Kidney capillary endothelial cell (primary cell): ENCODE data around the gene DYNLT3.
A peak's percentile ranks its signal among the peaks of the same experiment; 100 is the strongest.

Source experiments
- DNase-seq: peaks from one replicate; pipeline ENCODE4 v3.0.0-alpha.2; 2018; ENCODE audit warnings: low spot score

The DYNLT3 gene

DNA sequence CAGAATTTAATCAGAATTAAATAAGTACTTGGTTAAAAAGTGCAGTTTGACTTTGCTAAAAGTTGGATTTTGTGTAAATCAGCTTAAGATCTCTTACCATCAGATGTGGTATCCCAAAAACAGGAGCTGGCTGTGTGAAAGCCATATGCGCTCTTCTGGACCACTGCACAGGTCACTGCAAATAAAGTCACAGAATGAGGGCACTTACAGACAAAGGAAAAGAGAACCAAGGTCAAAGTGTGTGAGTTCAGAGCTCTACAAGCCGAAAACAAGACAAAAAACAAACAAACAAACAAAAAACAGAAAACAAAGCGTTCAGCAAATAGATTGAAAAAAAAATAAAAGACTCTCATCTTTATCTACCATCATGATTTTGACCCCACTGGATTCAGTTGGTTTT is 6.4 kb downstream of the DYNLT3 start:
- no peak for DNase-seq

DNA sequence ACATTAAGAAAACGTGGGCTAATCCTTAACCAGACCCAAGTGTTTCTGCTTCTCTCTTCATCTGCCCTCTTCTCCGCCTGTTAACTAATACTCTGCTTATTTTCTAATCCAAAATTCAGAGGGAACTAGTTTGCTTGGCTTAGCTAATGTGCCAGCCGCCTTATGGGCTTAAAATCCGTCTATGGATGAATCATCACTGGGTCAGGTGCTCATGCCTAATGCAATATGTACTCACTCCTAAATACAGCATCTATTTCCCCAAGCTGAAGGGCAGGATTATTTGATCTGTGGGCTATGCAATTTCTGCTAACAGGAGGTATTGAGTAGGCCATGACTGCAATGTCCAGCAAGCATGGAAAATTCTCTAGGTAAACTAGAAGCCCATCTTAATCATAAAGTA is 12.4 kb downstream of the DYNLT3 start:
- no peak for DNase-seq

DNA sequence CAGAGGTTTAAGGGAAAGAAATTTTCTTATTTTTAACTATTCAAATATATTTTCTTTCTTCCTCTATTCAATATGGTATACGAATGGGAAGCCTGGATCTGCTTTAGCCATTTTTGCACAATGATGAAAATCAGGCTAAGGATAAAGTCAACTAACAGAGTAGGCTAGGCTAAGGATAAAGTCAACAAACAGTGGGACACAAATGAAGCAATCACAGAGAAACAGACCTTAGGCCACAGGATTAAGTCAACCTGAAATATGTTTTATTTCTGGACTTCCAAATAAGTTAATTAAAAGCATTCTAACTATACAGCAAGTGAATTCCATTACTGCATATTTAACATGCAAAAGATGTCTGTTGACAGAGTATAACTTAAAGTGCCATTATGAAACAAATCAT is 17.0 kb downstream of the DYNLT3 start:
- DNase-seq: no peak

DNA sequence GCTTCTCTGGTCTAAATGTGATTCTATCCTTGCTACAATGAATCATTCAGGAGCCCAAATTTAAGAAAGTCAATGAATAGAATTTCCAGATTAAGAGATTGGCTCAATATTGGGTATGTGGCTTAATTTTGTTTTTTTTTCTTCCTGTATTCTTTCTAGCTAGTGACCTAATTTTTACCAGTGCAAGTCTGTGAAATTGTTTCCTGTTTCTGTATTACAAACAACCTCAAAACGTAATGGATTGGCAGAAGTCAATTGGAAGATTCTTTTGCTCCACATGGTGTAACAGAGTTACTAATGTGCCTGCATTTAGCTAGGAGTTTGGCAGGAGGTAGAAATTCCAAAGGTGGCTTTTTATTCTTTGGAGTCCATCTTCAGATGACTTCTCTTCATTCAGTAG is 17.6 kb downstream of the DYNLT3 start:
- DNase-seq: no peak

DNA sequence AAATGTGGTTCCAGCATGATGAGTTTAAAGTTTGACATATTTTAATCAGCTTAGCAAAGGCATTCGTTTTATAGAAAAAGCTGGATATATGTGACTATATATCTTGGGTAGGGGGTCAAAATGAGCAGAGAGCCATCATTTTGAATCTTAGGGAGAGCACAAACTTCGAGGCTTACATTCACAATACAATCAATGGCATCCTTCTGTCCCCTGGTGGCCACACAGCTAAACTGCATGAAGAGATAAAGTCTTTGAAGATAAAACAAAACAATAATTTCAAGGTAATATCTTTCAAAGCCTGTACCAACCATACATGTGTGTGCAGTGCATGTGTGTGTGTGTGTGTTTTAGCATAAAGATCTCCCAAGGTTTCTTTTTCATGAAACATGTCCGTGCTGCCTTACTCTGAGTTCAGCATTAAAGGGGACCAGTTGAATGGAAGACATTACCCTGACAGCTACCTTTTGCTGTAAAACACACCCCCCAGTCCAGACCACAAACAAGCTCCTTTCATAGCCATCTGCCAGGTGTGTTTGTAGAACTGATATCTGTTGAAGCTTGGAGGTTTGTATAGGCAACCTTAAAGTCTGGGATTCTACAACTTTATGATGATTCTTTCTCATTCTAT is 22.0 kb downstream of the DYNLT3 start:
- peak; percentile 31 for DNase-seq

DNA sequence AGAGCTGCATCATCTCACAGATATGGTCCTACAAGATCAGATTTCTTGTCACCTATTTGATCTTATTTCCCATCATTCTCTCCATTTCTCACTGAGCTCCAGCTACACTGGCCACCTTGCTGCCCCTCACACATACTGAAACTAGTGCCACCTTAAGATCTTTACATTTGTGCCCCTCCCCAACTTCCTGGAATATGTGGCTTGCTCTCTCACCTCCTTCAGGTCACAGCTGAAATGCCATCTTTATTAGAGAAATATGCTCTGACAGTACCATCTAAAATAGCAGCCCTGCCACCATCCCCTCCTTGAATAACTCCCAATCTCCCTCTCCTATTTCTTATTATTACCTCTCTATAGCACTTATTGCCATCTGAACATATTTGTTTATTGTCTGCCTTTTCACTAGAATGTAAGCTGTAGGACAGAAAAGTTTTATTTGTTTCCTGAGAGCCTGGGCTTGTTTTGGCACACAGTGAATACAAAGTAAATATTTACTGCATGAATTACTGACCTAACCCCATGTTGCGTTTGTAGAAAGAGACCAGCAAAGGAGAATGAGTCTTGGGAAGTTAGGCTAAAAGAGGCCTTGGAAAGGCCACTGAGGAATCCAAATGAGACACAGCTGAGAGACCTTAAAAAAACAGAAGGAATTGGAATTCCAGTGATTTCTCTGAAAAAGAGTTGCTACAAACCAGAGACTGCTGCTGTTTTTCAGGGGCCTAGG is 22.7 kb downstream of the DYNLT3 start:
- DNase-seq: no peak

DNA sequence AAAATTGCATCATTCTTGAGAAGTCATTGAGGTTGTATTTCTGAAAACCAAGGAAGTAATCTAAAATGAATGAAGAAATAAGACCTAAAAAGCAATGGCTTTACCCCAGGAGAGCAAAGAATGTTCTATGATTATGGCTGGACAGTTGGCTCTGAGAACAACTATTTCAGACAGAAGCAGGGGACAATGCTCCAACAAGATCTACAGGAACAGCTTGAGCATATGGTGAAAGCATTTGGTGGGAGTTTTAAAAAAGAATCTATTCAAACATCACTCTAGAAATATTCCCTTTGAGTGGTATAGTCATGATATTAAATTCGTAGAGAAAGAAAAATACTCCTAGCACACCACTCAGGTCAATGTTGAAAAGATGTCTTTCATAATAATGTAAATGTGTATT is 26.7 kb downstream of the DYNLT3 start:
- DNase-seq: no peak

DNA sequence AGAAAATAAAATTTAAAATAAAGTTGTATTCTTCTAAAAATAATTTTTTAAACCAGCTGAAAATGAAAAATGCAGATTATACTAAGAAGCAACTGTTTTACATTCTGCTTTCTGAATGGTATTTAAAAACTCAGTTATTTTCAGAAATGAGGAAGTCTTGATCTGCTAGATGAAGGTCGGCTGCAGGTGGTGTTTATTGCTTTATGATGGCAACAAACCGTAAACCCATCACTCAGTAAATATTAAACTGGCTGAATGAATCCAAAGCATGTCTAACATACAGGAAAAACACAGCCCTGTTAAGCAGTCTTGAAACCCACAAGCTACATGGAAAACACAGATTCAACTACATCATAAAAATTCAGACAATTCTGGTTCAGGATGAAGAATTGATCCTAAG is 29.3 kb downstream of the DYNLT3 start:
- DNase-seq: no peak

DNA sequence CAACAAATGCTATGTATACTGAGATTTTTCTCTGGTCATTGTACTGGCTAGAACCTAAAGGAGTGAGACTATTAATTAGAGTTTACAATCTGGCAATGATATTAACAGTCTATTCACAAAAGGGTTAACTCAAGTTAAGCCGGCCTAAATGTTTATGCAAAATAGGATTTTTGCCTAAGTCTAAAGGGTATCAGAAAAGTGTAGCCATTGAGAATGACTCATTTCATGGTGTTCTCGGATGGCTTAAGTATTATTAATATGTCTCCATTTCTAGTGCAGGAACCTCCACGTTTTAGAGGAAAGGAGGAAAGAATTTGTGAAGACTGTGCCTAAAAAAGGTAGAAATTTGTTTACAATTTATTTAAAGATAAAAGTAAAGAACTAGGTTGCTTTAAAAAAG is 29.8 kb downstream of the DYNLT3 start:
- no peak for DNase-seq

DNA sequence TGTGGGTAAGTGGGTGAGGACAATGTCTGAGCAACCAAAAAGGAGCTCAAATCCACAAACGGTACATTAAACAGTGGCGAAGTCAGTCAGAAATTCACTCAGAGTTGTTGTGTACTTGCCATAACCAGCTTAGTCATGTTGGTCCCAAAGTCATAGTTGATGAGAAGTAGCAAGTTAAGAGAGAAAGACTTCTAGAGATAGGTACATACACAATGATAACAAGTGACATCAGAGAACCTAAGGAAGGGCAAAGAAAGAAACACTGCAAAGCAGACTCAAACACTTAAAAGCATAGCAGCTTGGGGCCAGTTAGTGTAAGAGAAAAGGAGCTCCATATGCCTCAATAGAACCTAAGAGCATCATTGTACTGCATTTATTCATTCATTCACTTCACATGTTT is 30.2 kb downstream of the DYNLT3 start:
- no peak for DNase-seq

DNA sequence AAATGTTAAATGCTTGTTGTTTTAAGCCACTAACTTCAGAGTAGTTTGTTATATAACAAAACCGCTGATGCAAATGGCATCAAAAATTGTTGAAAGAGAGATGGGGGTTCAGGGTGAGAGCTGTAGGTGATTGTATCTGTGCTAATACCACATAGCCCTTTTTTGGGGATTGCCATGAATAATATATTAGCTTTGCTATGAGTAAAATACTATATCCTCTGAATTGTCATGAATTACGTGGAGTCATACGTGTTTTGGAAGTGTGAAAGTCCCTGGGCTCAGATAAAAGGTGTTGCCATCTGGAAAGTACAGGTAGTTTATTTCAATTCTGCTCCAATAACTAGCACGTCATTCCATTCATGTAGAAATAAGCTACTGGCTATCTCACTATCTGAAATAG is 30.6 kb downstream of the DYNLT3 start:
- no peak for DNase-seq

DNA sequence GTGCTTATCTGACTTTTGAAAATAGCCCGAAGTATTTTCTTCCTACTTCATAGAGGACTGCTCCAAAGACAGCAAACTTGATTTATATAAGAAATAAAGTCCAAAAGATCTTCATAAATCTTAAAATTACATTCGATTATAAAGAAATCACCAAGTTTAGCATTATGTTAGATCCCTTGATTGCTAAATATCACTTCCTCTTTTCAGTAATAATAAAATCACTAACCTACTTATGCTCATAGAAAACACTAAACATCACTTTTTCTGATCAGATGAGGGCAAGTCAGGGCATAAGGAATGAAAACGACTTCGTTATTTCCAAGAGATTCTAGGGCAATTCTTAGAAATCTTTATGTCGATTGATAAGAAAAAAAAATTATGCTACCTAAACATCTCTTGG is 32.0 kb downstream of the DYNLT3 start:
- DNase-seq: no peak

DNA sequence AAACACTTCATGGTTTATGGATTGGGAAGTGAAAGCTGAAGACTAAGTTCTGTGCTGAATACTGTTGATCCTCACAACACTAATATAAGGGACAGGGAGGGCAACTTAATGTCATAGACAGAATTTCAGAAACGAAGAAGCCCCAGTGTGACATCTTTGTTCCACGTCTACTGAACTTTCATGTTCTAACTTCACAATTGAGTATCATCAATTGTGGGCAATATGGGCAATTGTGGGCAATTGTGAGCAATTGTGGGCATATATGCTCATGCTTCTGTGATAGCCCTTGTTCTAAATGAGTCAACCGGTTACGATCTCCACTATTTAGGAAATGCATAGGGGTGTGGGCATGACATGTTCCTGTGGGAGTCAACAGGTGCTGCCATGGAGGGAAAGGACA is 33.8 kb downstream of the DYNLT3 start:
- DNase-seq: no peak

DNA sequence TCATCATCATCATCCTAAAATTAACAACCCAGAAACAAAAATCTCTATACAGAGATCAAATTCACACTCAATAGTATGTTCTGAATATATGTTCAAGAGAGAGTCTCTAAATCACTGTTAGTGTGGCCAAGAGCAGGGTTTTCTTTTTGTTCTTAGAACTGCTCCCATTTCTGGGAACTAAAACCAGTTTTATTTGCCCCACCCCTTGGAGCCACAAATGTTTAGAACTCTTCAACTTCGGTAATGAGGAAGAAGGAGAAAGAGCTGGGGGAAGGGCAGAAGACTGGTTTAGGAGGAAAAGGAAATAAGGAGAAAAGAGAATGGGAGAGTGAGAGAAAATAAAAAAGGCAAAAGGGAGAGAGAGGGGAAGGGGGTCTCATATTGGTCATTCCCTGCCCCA is 35.3 kb downstream of the DYNLT3 start:
- no peak for DNase-seq

DNA sequence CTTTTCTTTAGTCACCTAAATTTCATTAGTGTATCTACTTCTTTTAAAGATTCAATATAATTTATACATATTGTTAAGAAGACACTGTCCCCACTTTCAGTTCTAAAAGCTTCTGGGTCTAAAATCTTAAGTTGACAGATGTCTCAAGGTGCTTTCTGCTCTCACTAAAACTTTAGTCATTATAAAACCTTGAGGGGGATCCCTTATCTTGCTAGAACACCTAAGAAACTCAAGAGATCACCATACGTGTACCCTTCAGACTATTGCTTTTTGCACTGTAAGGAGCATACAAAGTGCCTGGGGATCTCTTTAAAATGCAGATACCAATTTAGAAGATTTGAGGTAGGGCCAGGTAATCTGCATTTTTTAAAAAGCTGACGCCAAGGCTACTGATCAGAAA is 37.4 kb downstream of the DYNLT3 start:
- no peak for DNase-seq

DNA sequence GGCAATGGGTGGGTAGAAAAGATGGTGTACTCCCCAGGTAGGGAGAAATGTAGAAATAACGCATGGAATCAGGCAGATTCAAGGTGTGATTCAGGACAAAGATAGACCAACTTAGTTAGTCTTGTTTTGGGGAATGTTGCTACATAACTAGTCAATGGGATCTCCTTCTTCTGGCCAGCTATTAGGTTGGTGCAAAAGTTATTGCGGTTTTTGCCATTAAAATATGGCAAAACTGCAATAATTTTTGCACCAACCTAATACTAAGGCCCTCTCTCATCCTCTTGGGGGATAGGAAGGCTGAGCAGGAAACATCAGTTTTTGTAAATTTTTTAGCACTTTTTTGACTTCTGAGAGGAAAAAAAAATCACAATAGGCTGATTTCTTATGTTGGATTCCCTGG is 44.3 kb downstream of the DYNLT3 start:
- DNase-seq: no peak

DNA sequence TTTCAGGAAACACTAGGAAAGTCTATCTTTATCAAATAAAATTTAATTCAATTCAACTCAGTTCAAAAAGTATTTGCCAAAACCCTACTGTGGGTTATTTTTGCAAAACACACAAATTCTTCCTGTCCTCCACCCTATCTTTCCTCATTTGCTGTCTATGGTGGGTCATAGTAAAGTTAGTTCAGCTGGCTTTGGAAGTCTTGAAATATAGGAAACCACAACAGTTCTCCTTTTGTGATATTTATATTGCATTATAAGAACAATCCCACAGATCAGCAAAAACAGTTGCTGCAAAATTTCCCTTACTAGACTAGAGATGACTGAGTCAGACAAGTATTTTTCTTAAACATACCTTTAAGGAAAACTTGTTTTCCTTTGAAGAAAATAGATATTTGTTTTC is 45.3 kb downstream of the DYNLT3 start:
- DNase-seq: no peak

DNA sequence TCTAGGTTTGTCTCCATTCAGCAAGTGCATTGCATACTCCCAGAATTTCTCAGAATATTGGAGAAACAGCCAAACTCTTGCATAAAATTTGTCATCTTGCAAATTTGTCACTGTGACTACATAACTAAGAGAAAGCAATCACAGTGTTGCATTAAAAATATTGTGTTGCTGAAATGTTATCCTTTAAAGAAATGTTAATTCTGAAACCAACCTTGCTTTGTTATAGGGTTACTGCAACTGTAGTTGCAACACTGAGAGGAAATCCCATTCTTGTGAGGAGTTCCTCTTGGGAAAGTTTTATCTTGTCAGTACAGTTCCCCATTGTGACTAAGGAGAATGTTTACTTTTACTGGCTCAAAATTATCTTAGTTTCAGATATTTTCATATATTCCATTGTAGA is 46.7 kb downstream of the DYNLT3 start:
- DNase-seq: no peak

DNA sequence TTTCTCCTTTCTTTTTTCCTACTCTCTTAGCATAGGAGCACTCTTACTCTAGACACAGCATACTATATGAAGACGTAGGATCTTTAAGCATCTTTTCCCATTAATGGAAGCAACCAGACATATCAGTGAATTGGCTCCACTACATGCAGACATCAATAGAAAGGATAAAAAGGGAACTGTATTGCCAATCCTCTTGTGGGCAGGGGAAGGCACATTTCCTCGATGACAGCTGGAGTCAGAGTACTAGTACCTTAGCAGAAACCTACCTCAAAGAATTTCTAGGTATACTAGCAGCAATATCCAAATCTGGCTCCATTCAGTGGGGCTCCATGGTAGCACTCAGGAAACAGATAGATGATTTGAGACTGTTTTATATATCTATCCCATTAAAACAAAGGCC is 47.4 kb downstream of the DYNLT3 start:
- DNase-seq: no peak

DNA sequence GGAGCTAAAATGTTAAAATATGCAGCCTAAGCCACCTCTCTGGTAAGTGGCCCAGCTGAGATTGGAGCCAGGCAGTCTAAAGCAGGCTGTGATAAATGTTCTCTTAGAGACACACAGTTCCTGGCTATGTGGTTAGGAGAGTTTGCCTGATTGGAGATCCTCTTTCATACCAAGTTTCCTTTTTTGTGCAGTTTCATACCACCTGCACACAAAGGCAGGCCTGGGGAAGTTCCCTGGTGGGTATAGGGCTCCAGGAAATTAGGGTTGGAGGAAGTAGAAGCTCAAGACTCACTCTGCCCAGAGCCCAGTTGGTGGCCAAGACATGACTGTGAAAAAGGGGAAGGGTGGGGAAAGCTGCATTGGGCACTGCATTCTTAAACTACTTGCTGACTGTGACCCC is 50.6 kb downstream of the DYNLT3 start:
- DNase-seq: no peak

DNA sequence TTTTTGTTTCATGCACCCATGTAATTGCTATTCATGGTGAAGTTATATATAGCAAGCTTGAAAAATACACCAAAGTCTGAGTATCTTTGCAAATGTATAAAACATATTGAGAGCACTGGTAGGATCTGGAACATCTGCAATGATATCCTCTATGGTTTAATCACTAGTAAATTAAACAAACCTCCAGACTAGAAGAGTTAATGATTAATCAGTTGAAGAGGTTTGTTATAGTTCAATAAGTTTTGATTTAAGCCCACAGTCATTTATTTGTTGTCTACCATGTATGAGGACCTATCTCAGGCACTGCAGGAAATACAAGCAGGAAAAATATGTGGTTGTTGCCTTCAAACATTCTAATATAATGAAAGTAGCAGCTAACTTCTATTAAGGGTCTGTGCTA is 51.1 kb downstream of the DYNLT3 start:
- DNase-seq: no peak
